Activated CD8-positive, alpha-beta T cell treated with anti-CD3 and anti-CD28 coated beads for 36 hours (primary cell): ENCODE results near the gene PRPF39. TPM values are rescaled to one million over a fixed set of nuclear protein-coding genes. Genes with fewer than 3 reads are reported as not detected.

Experiments
- ATAC-seq: fragments of 200-7000 bp; cut with Tn5 transposase; one replicate; pipeline ENCODE4 v1.10.0; 2021; ENCODE audit warnings: mild to moderate bottlenecking, moderate library complexity
- CTCF ChIA-PET: fragments of 350-600 bp; sonication (Branson Sonifier 250); formaldehyde crosslinking; loops from one replicate; lab custom pipeline; 2021; ENCODE audit warnings: antibody characterized with exemption; lab: Charles Lee
- POLR2A ChIA-PET: fragments of 350-600 bp; sonication (Branson Sonifier 250); formaldehyde crosslinking; loops from one replicate; lab custom pipeline; 2021; ENCODE audit warnings: antibody characterized with exemption; lab: Charles Lee
- DNase-seq: peaks from one replicate; pipeline ENCODE4 v3.0.0-alpha.2; 2020
- H3K27ac Mint-ChIP-seq: one replicate; pipeline ENCODE4 v1.8.0; 2021; ENCODE audit warnings: mild to moderate bottlenecking, mixed read lengths
- H3K27me3 Mint-ChIP-seq: one replicate; pipeline ENCODE4 v1.8.0; 2021; ENCODE audit warnings: mixed read lengths
- H3K36me3 Mint-ChIP-seq: one replicate; pipeline ENCODE4 v1.8.0; 2021; ENCODE audit warnings: low read depth, mixed read lengths
- H3K4me1 Mint-ChIP-seq: one replicate; pipeline ENCODE4 v1.8.0; 2021; ENCODE audit warnings: low read depth, mixed read lengths
- H3K4me3 Mint-ChIP-seq: one replicate; pipeline ENCODE4 v1.8.0; 2021; ENCODE audit warnings: mild to moderate bottlenecking, moderate library complexity, mixed read lengths
- H3K9me3 Mint-ChIP-seq: one replicate; pipeline ENCODE4 v1.8.0; 2021; ENCODE audit warnings: mixed read lengths
- CTCF ChIP-seq: fragments of 200-600 bp; IDR thresholded peaks from one replicate; pipeline ENCODE4 v1.8.0; 2022; ENCODE audit warnings: antibody characterized with exemption, mild to moderate bottlenecking
- intact Hi-C: fragments of 100-400 bp; cut with micrococcal nuclease; formaldehyde crosslinking; loops from one replicate; pipeline ENCODE4 v1.10.0; 2022
- total RNA-seq, 2 experiments: library from RNA; stranded (reverse); gene quantifications; one replicate each; pipeline ENCODE4 v1.2.3, GENCODE V29; 2021

The PRPF39 gene
- total RNA-seq, 2 experiments from 2014 or later, result 45.7 to 48.3 TPM

- Mint-ChIP-seq H3K4me3 (no peak overlapping the region), H3K27ac (no peak overlapping the region), H3K9me3 (no peaks in the 10 kb centered on the region), H3K4me1 (peaks cover 3% of the 10 kb centered on the region), H3K36me3 (peaks cover 53% of the 10 kb centered on the region), H3K27me3 (no peaks in the 10 kb centered on the region)
- POLR2A ChIA-PET, result no interaction called here
- no peak for ATAC-seq
- DNase-seq, result no peak
- no peak for TF ChIP-seq CTCF
- intact Hi-C loops, result no loop called here
- CTCF ChIA-PET, result no interaction called here
Observed at GRCh38 chr14:45120096-45120495, 36.2 kb downstream of the PRPF39 start.

- Mint-ChIP-seq H3K27me3 (no peaks in the 10 kb centered on the region), H3K36me3 (peaks cover 46% of the 10 kb centered on the region), H3K27ac (no peak overlapping the region), H3K4me3 (no peak overlapping the region), H3K4me1 (peaks cover 7% of the 10 kb centered on the region), H3K9me3 (no peaks in the 10 kb centered on the region)
- TF ChIP-seq CTCF, result no peak
- POLR2A ChIA-PET, result interaction anchor here (0.6 to 2.1 kb wide), 2 partner anchors 11 to 193 kb away, joined by 4 to 8 read pairs; partner anchors contain the start of gene FKBP3
- ATAC-seq (no peak), DNase-seq (no peak)
- CTCF ChIA-PET, result no interaction called here
- intact Hi-C loops, result no loop called here
Observed at GRCh38 chr14:45123271-45123670, 39.4 kb downstream of the PRPF39 start.

- Mint-ChIP-seq H3K4me1 (peaks cover 10% of the 10 kb centered on the region), H3K27me3 (no peaks in the 10 kb centered on the region), H3K4me3 (no peak overlapping the region), H3K36me3 (peaks cover 36% of the 10 kb centered on the region), H3K27ac (no peak overlapping the region), H3K9me3 (no peaks in the 10 kb centered on the region)
- ChIA-PET CTCF (no interaction called here), POLR2A (no interaction called here)
- DNase-seq, result no peak
- intact Hi-C loops, result no loop called here
- ATAC-seq, result no peak
- TF ChIP-seq CTCF, result no peak
Observed at GRCh38 chr14:45125754-45126153, 41.8 kb downstream of the PRPF39 start.

- ATAC-seq (no peak), DNase-seq (no peak)
- TF ChIP-seq CTCF, result no peak
- CTCF ChIA-PET, result interaction anchor here (1.1 to 1.5 kb wide), 2 partner anchors 14 to 30 kb away, joined by 3 read pairs; no protein-coding TSS in a partner anchor
- H3K27ac Mint-ChIP-seq, result no peak overlapping the region
- H3K9me3 Mint-ChIP-seq, result no peaks in the 10 kb centered on the region
- POLR2A ChIA-PET, result interaction anchor here (1.2 kb wide), 1 partner anchor 33 kb away, joined by 3 read pairs; no protein-coding TSS in a partner anchor
- peaks cover 22% of the 10 kb centered on the region for H3K36me3 Mint-ChIP-seq
- peaks cover 18% of the 10 kb centered on the region for H3K4me1 Mint-ChIP-seq
- no peaks in the 10 kb centered on the region for H3K27me3 Mint-ChIP-seq
- intact Hi-C loops, result no loop called here
- no peak overlapping the region for H3K4me3 Mint-ChIP-seq
Observed at GRCh38 chr14:45128963-45129629, 45.2 kb downstream of the PRPF39 start.

- Mint-ChIP-seq H3K27me3 (no peaks in the 10 kb centered on the region), H3K27ac (peak overlapping the region; percentile 98), H3K4me3 (peak overlapping the region; percentile 99), H3K9me3 (no peaks in the 10 kb centered on the region), H3K4me1 (peaks cover 23% of the 10 kb centered on the region), H3K36me3 (peaks cover 13% of the 10 kb centered on the region)
- no peak for ATAC-seq
- no peak for DNase-seq
- intact Hi-C loops, result loop anchor here (2.0 to 5.0 kb wide), 3 partner anchors 43 to 236 kb away; partner anchors contain the start of gene KLHL28
- CTCF ChIA-PET, result interaction anchor here (1.1 to 1.2 kb wide), 2 partner anchors 19 to 237 kb away, joined by 3 read pairs; a partner anchor contains a TSS
- no peak for TF ChIP-seq CTCF
- POLR2A ChIA-PET, result interaction anchor here (0.8 to 2.0 kb wide), 5 partner anchors 10 to 120 kb away, joined by 3 to 8 read pairs (median 4); partner anchors contain the start of gene MIS18BP1
Observed at GRCh38 chr14:45133683-45134050, 49.8 kb downstream of the PRPF39 start.
